Body of pancreas (tissue), 4 donors: ENCODE measurements around the gene DNAJC1.
"Not testable (repeated sequence)": the region's sequence is repeated elsewhere in the genome, so short reads cannot be mapped to it uniquely, and the experiment has no call there.

ENCODE experiments used
- POLR2A ChIP-seq, 3 donors: fragments of 450-650 bp; IDR thresholded peaks; one replicate each; pipeline ENCODE4 v1.6.1; 2016; ENCODE audit warnings: antibody characterized with exemption in 3 of 3, mild to moderate bottlenecking in 2 of 3
- TF ChIP-seq, protein P1 (sequence below), 7 experiments: fragments of 450-650 bp in 4 of 7; fragments of 200-600 bp in 3 of 7; sonication (generic) in 3 of 7; IDR thresholded peaks; one replicate each; pipeline ENCODE4 v1.5.1; 2016 to 2019; ENCODE audit warnings: antibody characterized with exemption in 7 of 7

DNA sequence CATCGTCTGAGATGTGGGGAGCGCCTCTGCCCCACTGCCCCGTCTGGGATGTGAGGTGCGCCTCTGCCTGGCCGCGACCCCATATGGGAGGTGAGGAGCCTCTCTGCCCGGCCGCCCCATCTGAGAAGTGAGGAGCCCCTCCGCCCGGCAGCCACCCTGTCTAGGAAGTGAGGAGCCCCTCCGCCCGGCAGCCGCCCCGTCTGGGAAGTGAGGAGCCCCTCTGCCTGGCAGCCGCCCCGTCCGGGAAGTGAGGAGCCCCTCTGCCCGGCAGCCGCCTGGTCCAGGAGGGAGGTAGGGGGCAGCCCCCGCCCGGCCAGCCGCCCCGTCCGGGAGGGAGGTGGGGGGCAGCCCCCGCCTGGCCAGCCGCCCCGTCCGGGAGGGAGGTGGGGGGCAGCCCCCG is 166.0 kb downstream of the DNAJC1 start:
- TF ChIP-seq, protein P1, sequence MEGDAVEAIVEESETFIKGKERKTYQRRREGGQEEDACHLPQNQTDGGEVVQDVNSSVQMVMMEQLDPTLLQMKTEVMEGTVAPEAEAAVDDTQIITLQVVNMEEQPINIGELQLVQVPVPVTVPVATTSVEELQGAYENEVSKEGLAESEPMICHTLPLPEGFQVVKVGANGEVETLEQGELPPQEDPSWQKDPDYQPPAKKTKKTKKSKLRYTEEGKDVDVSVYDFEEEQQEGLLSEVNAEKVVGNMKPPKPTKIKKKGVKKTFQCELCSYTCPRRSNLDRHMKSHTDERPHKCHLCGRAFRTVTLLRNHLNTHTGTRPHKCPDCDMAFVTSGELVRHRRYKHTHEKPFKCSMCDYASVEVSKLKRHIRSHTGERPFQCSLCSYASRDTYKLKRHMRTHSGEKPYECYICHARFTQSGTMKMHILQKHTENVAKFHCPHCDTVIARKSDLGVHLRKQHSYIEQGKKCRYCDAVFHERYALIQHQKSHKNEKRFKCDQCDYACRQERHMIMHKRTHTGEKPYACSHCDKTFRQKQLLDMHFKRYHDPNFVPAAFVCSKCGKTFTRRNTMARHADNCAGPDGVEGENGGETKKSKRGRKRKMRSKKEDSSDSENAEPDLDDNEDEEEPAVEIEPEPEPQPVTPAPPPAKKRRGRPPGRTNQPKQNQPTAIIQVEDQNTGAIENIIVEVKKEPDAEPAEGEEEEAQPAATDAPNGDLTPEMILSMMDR (IDR thresholded peaks at IDR 0.05) = not testable (repeated sequence)
- TF ChIP-seq POLR2A (IDR thresholded peaks at IDR 0.05) = not testable (repeated sequence)
